Neuronal stem cell (in vitro differentiated cells): ENCODE results near the gene PLEKHH2.

Experiments used
- DNase-seq: peaks from one replicate; pipeline ENCODE4 v3.0.0-alpha.2; 2013; ENCODE audit warnings: low spot score
- H2AFZ ChIP-seq: one replicate; pipeline ENCODE4 v1.6.1; 2013; ENCODE audit warnings: mild to moderate bottlenecking, low read length, inconsistent platforms
- H2AK5ac ChIP-seq: 2 replicates; pipeline ENCODE4 v1.6.1; 2013; ENCODE audit warnings: low read depth, mild to moderate bottlenecking, inconsistent platforms, low read length, moderate library complexity, mixed read lengths
- H2BK120ac ChIP-seq: 2 replicates; pipeline ENCODE4 v1.6.1; 2013; ENCODE audit warnings: low read depth, mild to moderate bottlenecking, inconsistent platforms, low read length, moderate library complexity, mixed read lengths
- H2BK12ac ChIP-seq: one replicate; pipeline ENCODE4 v1.6.1; 2013; ENCODE audit warnings: low read length, inconsistent platforms
- H2BK15ac ChIP-seq: 2 replicates; pipeline ENCODE4 v1.6.1; 2013; ENCODE audit warnings: mild to moderate bottlenecking, low read length, inconsistent platforms, mixed read lengths
- H2BK5ac ChIP-seq: one replicate; pipeline ENCODE4 v1.6.1; 2013; ENCODE audit warnings: inconsistent platforms, mild to moderate bottlenecking, low read length, moderate library complexity
- H3K14ac ChIP-seq: one replicate; pipeline ENCODE4 v1.6.1; 2013; ENCODE audit warnings: low read length, inconsistent platforms
- H3K18ac ChIP-seq: 2 replicates; pipeline ENCODE4 v1.6.1; 2013; ENCODE audit warnings: low read length, inconsistent platforms
- H3K23ac ChIP-seq: 2 replicates; pipeline ENCODE4 v1.6.1; 2013; ENCODE audit warnings: low read depth, mild to moderate bottlenecking, mixed read lengths, low read length, inconsistent platforms; ENCODE audit not compliant: poor library complexity
- H3K27ac ChIP-seq: replicated peaks from 3 replicates; pipeline ENCODE4 v1.5.1; 2013; ENCODE audit warnings: low read length, inconsistent platforms
- H3K27me3 ChIP-seq, 3 experiments: 2 replicates each; pipeline ENCODE4 v1.6.1; 2013; ENCODE audit warnings: low read length in 3 of 3, mild to moderate bottlenecking in 2 of 3, inconsistent platforms in 1 of 3, low read depth in 1 of 3, mixed read lengths in 1 of 3, moderate library complexity in 1 of 3; ENCODE audit not compliant: control insufficient read depth in 3 of 3, insufficient read depth in 3 of 3
- H3K36me3 ChIP-seq, 2 donors: replicated peaks in 1 of 2; 2 replicates each; pipeline ENCODE4 v1.6.1; 2013; ENCODE audit warnings: low read length in 2 of 2; ENCODE audit not compliant: control insufficient read depth in 2 of 2, insufficient read depth in 2 of 2
- H3K4ac ChIP-seq: 2 replicates; pipeline ENCODE4 v1.6.1; 2013; ENCODE audit warnings: inconsistent platforms, mild to moderate bottlenecking, low read length, moderate library complexity
- H3K4me1 ChIP-seq, 2 donors: 1 replicate in 1 of 2; 2 replicates in 1 of 2; pipeline ENCODE4 v1.6.1; 2013; ENCODE audit warnings: low read length in 2 of 2, low read depth in 1 of 2; ENCODE audit not compliant: control insufficient read depth in 2 of 2, insufficient read depth in 1 of 2
- H3K4me2 ChIP-seq: one replicate; pipeline ENCODE4 v1.6.1; 2013; ENCODE audit warnings: mild to moderate bottlenecking, low read length, inconsistent platforms; ENCODE audit not compliant: insufficient read depth, poor library complexity, severe bottlenecking
- H3K4me3 ChIP-seq, 2 donors: 2 replicates each; pipeline ENCODE4 v1.5.1; 2013; ENCODE audit warnings: low read length in 2 of 2, mild to moderate bottlenecking in 2 of 2, inconsistent platforms in 1 of 2, moderate library complexity in 1 of 2
- H3K79me1 ChIP-seq: one replicate; pipeline ENCODE4 v1.6.1; 2013; ENCODE audit warnings: low read depth, mild to moderate bottlenecking, inconsistent platforms, low read length, moderate library complexity
- H3K9ac ChIP-seq: one replicate; pipeline ENCODE4 v1.6.1; 2013; ENCODE audit warnings: mild to moderate bottlenecking, low read depth, low read length, inconsistent platforms; ENCODE audit not compliant: poor library complexity
- H3K9me3 ChIP-seq, 2 donors: replicated peaks in 1 of 2; 2 replicates each; pipeline versions ENCODE3 to v1.6.1; 2013; ENCODE audit warnings: low read length in 2 of 2, mild to moderate bottlenecking in 2 of 2, inconsistent platforms in 1 of 2, low read depth in 1 of 2, mixed read lengths in 1 of 2, moderate library complexity in 1 of 2; ENCODE audit not compliant: control insufficient read depth in 2 of 2, insufficient read depth in 1 of 2
- H4K8ac ChIP-seq: one replicate; pipeline ENCODE4 v1.6.1; 2013; ENCODE audit warnings: low read depth, mild to moderate bottlenecking, inconsistent platforms, low read length, moderate library complexity
- H4K91ac ChIP-seq: one replicate; pipeline ENCODE4 v1.6.1; 2013; ENCODE audit warnings: low read length, low read depth, mild to moderate bottlenecking, inconsistent platforms; ENCODE audit not compliant: poor library complexity
- WGBS, 2 donors: extraction: QIAGEN DNeasy Blood & Tissue Kit; methylation state at CpG; one replicate each; pipeline ENCODE4 v1.1.7; 2013; ENCODE audit warnings: missing lambda C conversion rate in 2 of 2, mixed read lengths in 1 of 2; ENCODE audit not compliant: insufficient read length in 2 of 2, insufficient replicate concordance in 1 of 2; ENCODE audit errors: extremely low coverage in 2 of 2; 5-methylcytosine and 5-hydroxymethylcytosine counted together

Gene PLEKHH2

DNA sequence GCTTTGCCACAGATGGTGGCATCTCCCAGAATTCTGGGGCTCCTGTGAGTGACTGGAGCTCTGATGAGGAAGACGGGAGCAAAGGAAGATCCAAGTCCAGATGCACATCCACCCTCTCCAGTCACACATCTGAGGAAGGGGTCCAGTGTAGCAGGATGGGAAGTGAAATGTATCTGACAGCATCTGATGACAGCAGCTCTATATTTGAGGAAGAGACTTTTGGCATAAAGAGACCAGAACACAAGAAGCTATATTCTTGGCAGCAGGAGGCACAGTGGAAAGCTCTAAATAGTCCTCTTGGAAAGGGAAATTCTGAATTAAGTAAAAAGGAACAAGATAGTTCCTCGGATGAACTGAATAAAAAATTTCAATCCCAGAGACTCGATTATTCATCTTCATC lies 62.7 kb downstream of the PLEKHH2 start:
- Histone ChIP-seq H3K4me3 (no peak overlapping the region), H2BK120ac (no peak overlapping the region), H2AK5ac (no peak overlapping the region), H2AFZ (no peak overlapping the region), H3K79me1 (no peaks in the 10 kb centered on the region), H3K9ac (no peak overlapping the region), H4K8ac (no peak overlapping the region), H3K27me3 (no peaks in the 10 kb centered on the region), H3K14ac (no peak overlapping the region), H2BK12ac (no peak overlapping the region), H3K9me3 (no peaks in the 10 kb centered on the region), H3K36me3 (no peaks in the 10 kb centered on the region), H3K27ac (no peak overlapping the region), H3K23ac (no peak overlapping the region), H3K4me2 (no peak overlapping the region), H3K18ac (no peak overlapping the region), H2BK5ac (no peak overlapping the region), H2BK15ac (no peak overlapping the region), H3K4me1 (peaks cover 0 to 2% of the 10 kb centered on the region in 2 donors), H4K91ac (no peak overlapping the region), H3K4ac (no peak overlapping the region)
- no CpG with 5 or more reads among the region's 3 CpGs for WGBS, 2 donors
- no peak for DNase-seq

DNA sequence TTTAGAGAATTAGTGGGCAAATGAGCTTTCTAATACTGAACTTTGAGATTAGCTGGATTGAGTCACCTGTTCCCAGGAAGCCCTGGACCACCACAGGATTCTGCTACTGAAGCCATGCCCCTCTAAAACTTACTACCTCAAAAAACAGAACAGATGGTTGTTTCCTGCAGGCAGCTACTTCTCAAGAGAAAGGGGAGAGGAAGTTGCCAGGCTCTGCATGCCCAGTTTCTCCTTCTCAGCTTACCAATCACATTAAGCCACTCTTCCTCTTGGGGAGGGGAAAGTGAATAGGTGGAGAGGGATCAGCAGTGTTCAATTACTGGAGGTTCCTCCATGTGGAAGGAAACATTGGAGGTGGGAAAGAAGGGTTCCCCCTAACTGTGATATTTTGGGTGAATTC lies 64.1 kb downstream of the PLEKHH2 start:
- Histone ChIP-seq H4K91ac (no peak overlapping the region), H3K4me1 (peaks cover 0 to 2% of the 10 kb centered on the region in 2 donors), H3K23ac (no peak overlapping the region), H3K4me2 (no peak overlapping the region), H3K27ac (no peak overlapping the region), H2BK12ac (no peak overlapping the region), H3K27me3 (no peaks in the 10 kb centered on the region), H2AFZ (no peak overlapping the region), H3K9ac (no peak overlapping the region), H3K14ac (no peak overlapping the region), H4K8ac (no peak overlapping the region), H3K36me3 (no peaks in the 10 kb centered on the region), H2BK15ac (no peak overlapping the region), H3K4me3 (no peak overlapping the region), H2BK5ac (no peak overlapping the region), H3K9me3 (no peaks in the 10 kb centered on the region), H2AK5ac (no peak overlapping the region), H3K18ac (no peak overlapping the region), H3K79me1 (no peaks in the 10 kb centered on the region), H3K4ac (no peak overlapping the region), H2BK120ac (no peak overlapping the region)
- no peak for DNase-seq

DNA sequence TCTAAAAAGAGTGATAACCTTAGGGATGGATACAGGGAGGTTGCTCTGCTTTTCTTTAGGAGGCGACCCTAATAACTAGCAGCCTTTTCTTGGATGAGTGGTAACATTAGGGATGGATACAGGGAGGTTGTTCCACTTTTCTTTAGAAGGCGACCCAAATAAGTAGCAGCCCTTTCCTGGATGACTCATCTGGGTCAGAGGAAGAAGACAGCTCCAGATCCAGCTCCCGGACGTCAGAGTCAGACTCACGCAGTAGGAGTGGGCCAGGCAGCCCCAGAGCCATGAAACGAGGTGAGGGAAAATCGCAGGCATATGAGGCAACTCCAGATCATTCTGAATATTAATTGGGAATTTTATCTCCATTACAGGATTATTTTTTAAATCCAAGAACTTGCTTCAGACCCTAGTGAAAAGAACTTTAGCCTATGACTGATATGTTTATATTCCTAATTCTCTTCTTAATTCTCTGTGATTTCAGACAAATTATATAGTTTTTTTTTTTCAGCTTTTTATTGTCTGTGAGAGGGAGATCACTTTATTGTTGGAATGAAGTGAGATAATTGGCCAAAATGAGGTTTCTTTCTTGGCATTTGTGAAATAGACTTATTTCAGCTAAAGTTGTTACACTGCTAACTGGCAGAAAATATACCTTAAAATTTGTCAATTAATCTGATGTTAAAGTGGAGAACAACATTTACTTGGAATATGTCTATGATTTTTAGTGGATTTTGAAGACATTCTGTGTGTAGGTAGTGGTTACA lies 70.4 kb downstream of the PLEKHH2 start:
- H2BK120ac ChIP-seq: no peak overlapping the region
- H3K4me2 ChIP-seq: no peak overlapping the region
- H2AK5ac ChIP-seq: no peak overlapping the region
- no peak overlapping the region for H2BK5ac ChIP-seq
- no peak overlapping the region for H4K91ac ChIP-seq
- H3K4me1 ChIP-seq: peaks cover 0 to 2% of the 10 kb centered on the region in 2 donors
- H3K9ac ChIP-seq: no peak overlapping the region
- H3K4ac ChIP-seq: no peak overlapping the region
- H3K9me3 ChIP-seq: no peaks in the 10 kb centered on the region
- no peaks in the 10 kb centered on the region for H3K79me1 ChIP-seq
- H4K8ac ChIP-seq: no peak overlapping the region
- no peaks in the 10 kb centered on the region for H3K27me3 ChIP-seq
- H2BK12ac ChIP-seq: no peak overlapping the region
- H3K36me3 ChIP-seq: no peaks in the 10 kb centered on the region
- H3K18ac ChIP-seq: no peak overlapping the region
- no peak overlapping the region for H2BK15ac ChIP-seq
- WGBS, 2 donors: no CpG with 5 or more reads among the region's 7 CpGs
- H3K23ac ChIP-seq: no peak overlapping the region
- no peak overlapping the region for H3K27ac ChIP-seq
- DNase-seq: no peak
- no peak overlapping the region for H3K4me3 ChIP-seq
- no peak overlapping the region for H2AFZ ChIP-seq
- no peak overlapping the region for H3K14ac ChIP-seq

DNA sequence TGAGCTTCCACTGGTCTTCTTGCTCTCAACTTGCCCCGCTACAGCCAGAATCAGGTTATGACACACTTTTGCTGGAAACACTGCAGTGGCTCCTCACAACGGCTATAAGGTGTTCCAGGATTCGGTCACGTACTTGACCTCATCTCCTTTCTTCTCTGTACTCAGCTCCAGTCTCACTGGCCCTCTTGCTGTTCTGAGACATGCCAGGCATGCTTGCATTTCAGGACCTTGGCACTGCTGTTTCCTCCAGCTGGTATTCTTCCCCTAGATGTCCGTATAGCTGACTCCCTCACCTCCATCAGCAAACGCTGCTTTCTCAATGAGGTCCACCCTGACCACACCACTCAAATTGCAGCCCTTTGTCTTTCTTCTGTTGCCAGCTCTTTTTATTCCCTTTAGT lies 71.1 kb downstream of the PLEKHH2 start:
- no peak overlapping the region for H3K4me2 ChIP-seq
- no peaks in the 10 kb centered on the region for H3K79me1 ChIP-seq
- H4K91ac ChIP-seq: no peak overlapping the region
- no peaks in the 10 kb centered on the region for H3K27me3 ChIP-seq
- no peaks in the 10 kb centered on the region for H3K36me3 ChIP-seq
- no peak for DNase-seq
- no peak overlapping the region for H2BK5ac ChIP-seq
- no peak overlapping the region for H3K23ac ChIP-seq
- H2AFZ ChIP-seq: no peak overlapping the region
- no peak overlapping the region for H3K27ac ChIP-seq
- H3K18ac ChIP-seq: no peak overlapping the region
- no peaks in the 10 kb centered on the region for H3K9me3 ChIP-seq
- H2AK5ac ChIP-seq: no peak overlapping the region
- WGBS, 2 donors: no CpG with 5 or more reads among the region's 6 CpGs
- no peak overlapping the region for H2BK12ac ChIP-seq
- no peak overlapping the region for H4K8ac ChIP-seq
- H3K4me1 ChIP-seq: peaks cover 0 to 2% of the 10 kb centered on the region in 2 donors
- no peak overlapping the region for H2BK120ac ChIP-seq
- no peak overlapping the region for H3K4ac ChIP-seq
- no peak overlapping the region for H3K9ac ChIP-seq
- H3K4me3 ChIP-seq: no peak overlapping the region
- H2BK15ac ChIP-seq: no peak overlapping the region
- H3K14ac ChIP-seq: no peak overlapping the region
